Small intestine (tissue), 7 donors: ENCODE results near the gene SLC2A3. TPM values are rescaled to one million over a fixed set of nuclear protein-coding genes. Genes with fewer than 3 reads are reported as not detected.
"Not testable (repeated sequence)": the region's sequence is repeated elsewhere in the genome, so short reads cannot be mapped to it uniquely, and the experiment has no call there.

Experiments
- DNase-seq, 2 donors: peaks; one replicate each; pipeline versions ENCODE4 v3.0.0 to v3.0.0-alpha.2; 2013
- FAIRE-seq: peaks from 2 replicates; lab custom pipeline; 2012; peaks lifted over from hg19 to GRCh38; lab: Jason Lieb, UNC
- H3K27ac ChIP-seq, 3 donors: one replicate each; pipeline ENCODE4 v1.5.1; 2013; ENCODE audit warnings: low read length in 2 of 3, mild to moderate bottlenecking in 2 of 3, control low read depth in 1 of 3, inconsistent platforms in 1 of 3, low read depth in 1 of 3, moderate library complexity in 1 of 3
- H3K27me3 ChIP-seq, 3 donors: one replicate each; pipeline ENCODE4 v1.6.1; 2013; ENCODE audit warnings: low read length in 3 of 3, inconsistent platforms in 1 of 3; ENCODE audit not compliant: control insufficient read depth in 3 of 3, insufficient read depth in 3 of 3
- H3K36me3 ChIP-seq, 3 donors: one replicate each; pipeline ENCODE4 v1.6.1; 2013; ENCODE audit warnings: low read length in 3 of 3, inconsistent platforms in 1 of 3, low read depth in 1 of 3, mild to moderate bottlenecking in 1 of 3, moderate library complexity in 1 of 3; ENCODE audit not compliant: control insufficient read depth in 3 of 3, insufficient read depth in 2 of 3
- H3K4me1 ChIP-seq, 3 donors: one replicate each; pipeline ENCODE4 v1.6.1; 2013; ENCODE audit warnings: low read length in 2 of 3, inconsistent platforms in 1 of 3, low read depth in 1 of 3, mild to moderate bottlenecking in 1 of 3, moderate library complexity in 1 of 3; ENCODE audit not compliant: control insufficient read depth in 3 of 3, insufficient read depth in 2 of 3
- H3K4me3 ChIP-seq, 3 donors: one replicate each; pipeline ENCODE4 v1.5.1; 2013; ENCODE audit warnings: low read length in 3 of 3, control low read depth in 1 of 3, inconsistent platforms in 1 of 3, low read depth in 1 of 3, mild to moderate bottlenecking in 1 of 3, moderate library complexity in 1 of 3
- H3K9me3 ChIP-seq, 2 donors: one replicate each; pipeline ENCODE4 v1.6.1; 2013; ENCODE audit warnings: low read depth in 1 of 2, low read length in 1 of 2; ENCODE audit not compliant: control insufficient read depth in 2 of 2, insufficient read depth in 1 of 2
- whole genome bisulfite sequencing, 3 donors: extraction: QIAGEN DNeasy Blood & Tissue Kit; methylation state at CpG; one replicate each; pipeline ENCODE4 v1.1.7; 2013; 5-methylcytosine and 5-hydroxymethylcytosine counted together
- polyA plus RNA-seq, 4 donors: library from polyadenylated mRNA; stranded (reverse) in 3 of 4; unstranded in 1 of 4; fragments of 200-250 nt in 3 of 4; fragments of 120-200 nt in 1 of 4; gene quantifications; one replicate each; pipeline versions ENCODE4 v1.2.1 to v1.2.3, GENCODE V29; 2013
- donor health status: healthy with polysubstance abuse.
- donor health status: control.
- donor health status: control.
- donor health status: Bipolar disorder and iron deficiency.
- donor health status: healthy.

SLC2A3 gene
- polyA plus RNA-seq, 4 donors = 0.89 to 18.1 (median 4.8) TPM

- not testable (repeated sequence) for H3K4me3 ChIP-seq, H3K27me3 ChIP-seq, FAIRE-seq, DNase-seq, H3K4me1 ChIP-seq, H3K9me3 ChIP-seq, H3K36me3 ChIP-seq, H3K27ac ChIP-seq
- WGBS, 3 donors = 84 to 89% (median 88%) methylated on average over 8 of the region's 8 CpGs
Observed at GRCh38 chr12:7902416-7902815, 33.6 kb downstream of the SLC2A3 start.

- Histone ChIP-seq H3K4me3 (no peak overlapping the region), H3K36me3 (no peaks in the 10 kb centered on the region), H3K27ac (no peak overlapping the region), H3K4me1 (no peaks in the 10 kb centered on the region), H3K27me3 (no peaks in the 10 kb centered on the region), H3K9me3 (no peaks in the 10 kb centered on the region)
- WGBS, 3 donors = 88 to 92% (median 89%) methylated on average over 7 of the region's 7 CpGs
- DNase-seq (no peak), FAIRE-seq (no peak)
Observed at GRCh38 chr12:7899755-7900154, 36.2 kb downstream of the SLC2A3 start.

GRCh38 chr12:7896726-7897125 lies 39.3 kb downstream of the SLC2A3 start:
- not testable (repeated sequence) for DNase-seq, H3K9me3 ChIP-seq, H3K4me1 ChIP-seq, H3K36me3 ChIP-seq, H3K4me3 ChIP-seq, H3K27ac ChIP-seq, FAIRE-seq, H3K27me3 ChIP-seq
- 85 to 88% (median 87%) methylated on average over 4 of the region's 4 CpGs for WGBS, 3 donors

GRCh38 chr12:7892186-7892980 lies 43.6 kb downstream of the SLC2A3 start:
- Histone ChIP-seq H3K27me3 (no peaks in the 10 kb centered on the region), H3K4me3 (no peak overlapping the region), H3K9me3 (no peaks in the 10 kb centered on the region), H3K4me1 (peaks cover 0 to 6% (median 0%) of the 10 kb centered on the region in 3 donors), H3K27ac (no peak overlapping the region), H3K36me3 (no peaks in the 10 kb centered on the region)
- WGBS, 3 donors = 68 to 83% (median 72%) methylated on average over 3 to 4 of the region's 4 CpGs
- no peak for DNase-seq
- no peak for FAIRE-seq

GRCh38 chr12:7884689-7885088 lies 51.3 kb downstream of the SLC2A3 start:
- Histone ChIP-seq H3K4me3 (no peak overlapping the region), H3K4me1 (peaks cover 0 to 6% (median 4%) of the 10 kb centered on the region in 3 donors)
- 7 to 25% (median 16%) methylated on average over 3 of the region's 3 CpGs for WGBS, 3 donors

GRCh38 chr12:7881736-7882120 lies 54.3 kb downstream of the SLC2A3 start:
- not testable (repeated sequence) for H3K36me3 ChIP-seq, H3K4me1 ChIP-seq, FAIRE-seq, H3K27ac ChIP-seq, DNase-seq, H3K4me3 ChIP-seq, H3K9me3 ChIP-seq, H3K27me3 ChIP-seq
- WGBS, 3 donors = 78 to 98% (median 88%) methylated on average over 4 of the region's 4 CpGs

More at GRCh38 chr12:7884689-7885088, 51.3 kb downstream of the SLC2A3 start:
- DNase-seq (peak; percentile 16 to 36), FAIRE-seq (no peak)
- H3K9me3 ChIP-seq = no peaks in the 10 kb centered on the region
- H3K27ac ChIP-seq = no peak overlapping the region
- H3K36me3 ChIP-seq = no peaks in the 10 kb centered on the region
- H3K27me3 ChIP-seq = no peaks in the 10 kb centered on the region

- not testable (repeated sequence) for H3K27ac ChIP-seq, DNase-seq, H3K4me3 ChIP-seq, H3K27me3 ChIP-seq, H3K9me3 ChIP-seq, H3K4me1 ChIP-seq, FAIRE-seq, H3K36me3 ChIP-seq
- 92 to 94% (median 93%) methylated on average over 31 to 52 of the region's 52 CpGs for WGBS, 3 donors
Observed at GRCh38 chr12:7880952-7881735, 54.8 kb downstream of the SLC2A3 start.

GRCh38 chr12:7879246-7879645 lies 56.7 kb downstream of the SLC2A3 start:
- H3K27ac ChIP-seq = no peak overlapping the region
- no peaks in the 10 kb centered on the region for H3K9me3 ChIP-seq
- no peak for DNase-seq
- no peaks in the 10 kb centered on the region for H3K36me3 ChIP-seq
- H3K4me1 ChIP-seq = peaks cover 0 to 2% (median under 1%) of the 10 kb centered on the region in 3 donors
- 69 to 87% (median 85%) methylated on average over 3 of the region's 3 CpGs for WGBS, 3 donors
- no peak overlapping the region for H3K4me3 ChIP-seq
- no peak for FAIRE-seq
- no peaks in the 10 kb centered on the region for H3K27me3 ChIP-seq
